ENCODE results near the gene BCL2L11.
A peak's percentile ranks its signal among the peaks of the same experiment; 100 is the strongest.

Gene BCL2L11

GRCh38 chr2:111191877-111192276 lies 71.2 kb downstream of the BCL2L11 start:
- no peak for DNase-seq (ENCODE audit: low spot score)

DNA sequence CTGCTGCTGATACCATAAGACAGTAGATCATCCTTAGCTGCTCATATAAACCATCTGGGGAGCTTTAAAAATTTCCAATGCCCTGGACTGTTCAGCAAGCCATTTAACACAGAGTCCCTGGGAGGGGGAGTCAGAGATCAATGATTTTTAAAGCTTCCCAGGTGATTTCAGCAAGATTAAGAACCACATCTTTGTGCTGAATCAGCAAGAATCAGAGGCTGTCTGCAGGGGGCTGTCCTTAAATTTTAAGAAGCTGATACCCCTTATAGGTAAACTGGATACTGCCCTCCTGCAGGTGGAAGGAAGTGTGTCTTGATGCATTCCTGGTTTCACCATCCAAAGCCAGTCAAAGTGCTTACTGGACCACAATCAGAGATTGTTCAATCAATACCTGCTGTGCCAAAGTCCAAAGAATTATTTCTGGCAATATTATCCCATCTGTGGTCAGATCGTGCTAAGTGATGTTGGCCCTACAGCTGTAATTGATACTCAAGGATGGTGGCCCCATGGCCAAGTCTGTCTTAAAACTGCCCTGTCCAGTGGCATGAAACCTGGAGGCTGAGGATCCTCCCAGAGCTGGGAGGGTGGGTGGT lies 72.2 kb downstream of the BCL2L11 start:
- DNase-seq (ENCODE audit: low spot score), result no peak

GRCh38 chr2:111194835-111195621 lies 74.3 kb downstream of the BCL2L11 start:
- peak; percentile 65 for DNase-seq (ENCODE audit: low spot score)

- no peak for DNase-seq (ENCODE audit: low spot score)
Observed at GRCh38 chr2:111196435-111196834, 75.7 kb downstream of the BCL2L11 start.

DNA sequence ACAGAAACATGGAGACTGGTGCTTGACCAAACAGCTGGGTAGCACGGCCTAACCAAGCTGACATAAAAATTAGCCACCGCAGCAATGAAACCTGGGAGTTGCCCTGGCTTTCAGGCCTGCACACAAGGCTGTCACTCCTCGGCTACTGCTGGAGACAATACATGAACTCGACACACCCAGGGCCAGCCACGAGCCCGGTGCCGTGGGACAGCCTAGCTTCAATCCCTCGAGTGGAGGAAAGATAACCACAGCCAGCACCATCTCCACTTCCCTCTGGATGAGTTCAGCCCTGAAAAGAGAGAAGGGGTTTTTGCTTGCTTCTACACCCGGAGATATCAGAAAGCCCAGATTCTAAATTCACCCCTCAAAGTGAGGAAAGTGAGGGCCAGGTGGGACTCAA lies 78.0 kb downstream of the BCL2L11 start:
- DNase-seq (ENCODE audit: low spot score), result no peak

GRCh38 chr2:111199840-111200239 lies 79.1 kb downstream of the BCL2L11 start:
- DNase-seq (ENCODE audit: low spot score), result no peak

GRCh38 chr2:111200333-111200881 lies 79.7 kb downstream of the BCL2L11 start:
- no peak for DNase-seq (ENCODE audit: low spot score)

DNA sequence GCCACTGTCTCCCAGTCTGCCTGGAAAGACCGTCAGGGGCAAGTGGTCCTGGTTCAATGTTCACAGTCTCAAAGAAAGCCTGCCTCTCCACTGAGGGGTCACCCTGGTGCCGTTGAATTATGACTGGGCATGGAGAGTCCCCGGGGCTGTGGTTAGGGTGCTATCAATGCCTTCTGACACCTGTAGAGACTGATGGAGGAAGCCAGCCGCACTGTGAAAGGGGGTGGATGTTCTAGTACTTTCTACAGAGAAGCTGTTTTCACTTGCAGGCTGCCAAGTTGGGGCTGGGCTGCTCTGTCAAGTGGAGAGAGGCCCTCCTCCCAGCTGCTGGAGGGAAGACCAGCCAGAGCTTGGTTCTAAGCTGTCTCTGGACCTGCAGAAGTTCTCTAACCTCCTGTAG lies 80.5 kb downstream of the BCL2L11 start:
- peak; percentile 40 for DNase-seq (ENCODE audit: low spot score)

DNA sequence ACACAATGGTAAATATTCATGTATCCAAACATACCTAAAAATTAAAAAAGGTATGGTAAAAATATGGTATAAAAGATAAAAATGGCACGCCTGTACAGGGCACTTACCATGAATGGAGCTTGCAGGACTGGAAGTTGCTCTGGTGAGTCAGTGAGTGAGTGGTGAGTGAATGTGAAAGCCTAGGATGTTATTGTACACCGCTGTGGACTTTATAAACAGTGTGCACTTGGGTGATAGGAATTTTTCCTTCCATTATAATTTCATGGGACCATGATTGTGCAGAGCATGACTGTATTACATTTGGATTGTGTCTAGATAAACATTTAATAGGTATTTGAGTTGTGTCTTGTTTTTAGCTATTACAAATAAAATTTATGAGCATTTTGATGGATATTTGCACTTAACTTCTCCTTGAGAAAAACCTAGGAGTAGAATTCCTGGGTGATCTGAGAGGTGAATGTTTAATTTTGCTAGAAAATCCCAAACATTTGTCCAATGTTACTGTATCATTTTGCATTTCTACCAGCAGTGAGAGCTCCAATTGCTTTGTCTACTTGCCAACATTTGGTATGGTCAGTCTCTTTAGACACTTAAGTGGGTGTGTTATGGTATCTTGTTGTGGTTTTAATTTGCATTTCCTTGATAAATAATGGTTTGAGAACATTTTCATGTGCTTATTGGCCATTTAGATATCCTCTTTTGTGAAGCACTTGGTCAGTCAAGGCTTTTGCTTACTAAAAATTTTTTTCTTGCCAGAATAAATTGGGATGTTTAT lies 81.7 kb downstream of the BCL2L11 start:
- DNase-seq (ENCODE audit: low spot score), result no peak

GRCh38 chr2:111204706-111205105 lies 84.0 kb downstream of the BCL2L11 start:
- no peak for DNase-seq (ENCODE audit: low spot score)

DNA sequence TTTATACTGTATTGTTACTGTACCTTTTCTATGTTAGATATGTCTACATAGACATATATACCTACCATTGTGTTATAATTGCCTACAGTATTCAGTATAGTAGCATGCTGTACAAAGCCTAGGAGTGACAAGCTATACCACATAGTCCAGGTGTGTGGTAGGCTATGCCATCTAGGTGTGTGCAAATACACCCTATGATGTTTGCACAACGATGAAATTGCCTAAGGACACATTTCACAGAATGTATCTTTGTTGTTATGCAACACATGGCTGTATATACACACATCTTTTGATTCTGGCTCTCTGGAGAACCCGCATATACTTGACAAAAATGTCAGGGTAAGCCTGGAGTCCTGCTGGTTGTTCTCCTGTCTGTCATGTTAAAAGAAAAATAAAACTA lies 85.1 kb downstream of the BCL2L11 start:
- no peak for DNase-seq (ENCODE audit: low spot score)

DNA sequence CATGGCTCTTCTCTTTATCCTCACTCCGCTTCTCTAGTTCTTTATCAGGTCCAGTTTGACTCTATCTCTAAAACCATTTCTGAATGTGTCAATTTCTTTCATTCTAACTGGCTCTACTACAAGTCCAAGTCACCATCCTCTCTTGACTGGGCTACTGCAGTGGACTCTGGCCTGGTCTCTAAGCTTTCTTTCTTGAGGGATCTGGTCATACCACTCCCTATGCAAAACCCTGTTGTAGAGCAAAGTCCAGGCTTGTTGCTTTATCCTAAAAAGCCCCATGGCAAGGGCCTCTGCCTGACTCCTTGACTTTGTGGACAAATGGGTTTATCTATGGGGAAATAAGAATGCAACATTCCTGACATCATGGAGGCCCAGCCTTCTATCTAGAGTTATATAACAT lies 87.1 kb downstream of the BCL2L11 start:
- no peak for DNase-seq (ENCODE audit: low spot score)

DNA sequence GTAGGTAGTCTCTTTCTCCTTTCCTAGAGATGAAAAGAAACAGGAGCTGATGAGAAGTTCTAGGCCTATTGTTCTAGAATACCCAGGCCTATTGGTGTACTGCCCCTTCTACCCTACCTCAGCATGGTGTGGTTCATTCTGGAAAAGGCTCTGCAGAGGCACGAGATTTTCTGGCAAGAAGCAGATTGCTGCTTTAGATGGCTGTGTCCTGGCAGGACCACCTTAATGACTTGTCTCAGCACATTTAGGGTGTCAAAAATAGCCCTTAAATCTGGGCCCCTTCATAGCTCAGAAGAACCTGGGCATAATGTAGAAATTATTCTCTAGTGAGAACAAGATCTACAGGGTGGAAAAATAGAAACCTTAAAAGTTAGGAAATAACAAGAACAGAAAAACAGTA lies 87.9 kb downstream of the BCL2L11 start:
- DNase-seq (ENCODE audit: low spot score), result no peak

DNA sequence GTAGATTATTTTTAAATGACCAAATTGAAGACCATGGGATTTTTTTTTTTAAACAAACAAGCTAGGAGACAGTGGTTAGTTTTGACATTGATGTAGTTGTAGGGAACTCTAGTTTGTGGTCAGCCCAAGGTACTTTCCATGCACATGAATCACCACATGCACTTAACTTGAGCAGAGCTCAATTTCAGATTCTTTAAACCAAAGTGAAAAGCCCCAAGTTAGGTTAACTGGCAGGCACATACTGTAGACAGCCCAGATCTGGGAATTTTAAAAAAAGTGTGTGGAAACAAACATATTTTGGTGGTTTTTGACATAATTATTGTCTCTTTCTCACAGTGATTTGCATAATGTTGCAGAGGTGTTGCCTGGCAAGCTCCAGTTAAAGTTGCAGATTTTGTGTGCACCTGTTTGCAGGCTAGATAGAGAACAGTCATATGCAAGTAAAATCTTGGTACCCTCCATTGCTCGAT lies 88.4 kb downstream of the BCL2L11 start:
- DNase-seq (ENCODE audit: low spot score), result no peak

GRCh38 chr2:111210036-111210435 lies 89.3 kb downstream of the BCL2L11 start:
- DNase-seq (ENCODE audit: low spot score), result no peak

GRCh38 chr2:111213877-111214276 lies 93.2 kb downstream of the BCL2L11 start:
- no peak for DNase-seq (ENCODE audit: low spot score)

GRCh38 chr2:111216811-111217652 lies 96.3 kb downstream of the BCL2L11 start:
- DNase-seq (ENCODE audit: low spot score), result no peak
